ENCODE data around the gene SLC47A2. TPM values are rescaled to one million over a fixed set of nuclear protein-coding genes. Genes with fewer than 3 reads are reported as not detected.

Gene SLC47A2
- total and polyA plus RNA-seq, 8 donors, result 0.78 TPM; not detected in 7

DNA sequence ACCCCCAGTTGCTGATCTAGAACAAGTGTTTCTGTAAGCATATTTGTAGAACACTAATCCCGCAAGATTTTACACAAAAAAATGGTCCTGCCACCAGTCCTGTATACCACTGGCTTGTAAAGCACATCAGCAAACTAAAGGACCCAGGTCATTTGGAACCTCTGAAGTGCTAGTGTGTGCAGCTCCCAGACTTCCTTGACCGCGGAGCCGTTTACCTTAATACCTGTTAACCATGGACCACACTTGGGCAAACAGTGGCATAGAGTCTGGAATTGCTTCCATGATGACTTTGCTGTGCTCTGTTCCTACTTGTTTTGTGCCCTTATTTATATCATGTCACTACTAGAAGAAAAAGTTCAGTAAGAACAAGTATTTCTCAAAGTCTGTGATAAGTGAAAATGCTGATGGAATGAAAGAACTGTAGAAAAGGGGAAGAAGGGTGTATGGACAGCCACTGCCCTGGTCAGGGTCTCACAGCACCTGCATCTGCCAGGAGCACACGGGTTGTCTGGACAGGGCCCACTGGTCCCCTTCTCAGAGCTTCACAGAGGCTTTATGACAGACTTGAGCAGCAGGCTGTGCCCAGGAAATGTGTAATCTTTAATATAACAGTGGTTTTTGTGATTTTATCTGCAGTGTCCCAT, 38.5 kb downstream of the SLC47A2 start:
- intact Hi-C loops (cut with DNase I; ENCODE audit: low total_unique reads), result no loop called here
- no peak overlapping the region for H3K4me3 ChIP-seq
- no peak overlapping the region for H3K27ac ChIP-seq
- peaks cover 0 to 66% (median 50%) of the 10 kb centered on the region in 4 donors for H3K36me3 ChIP-seq
- 94 to 97% (median 96%) methylated on average over 5 of the region's 5 CpGs for WGBS, 5 donors
- no peaks in the 10 kb centered on the region for H3K27me3 ChIP-seq
- DNase-seq, result no peak
- H3K9me3 ChIP-seq, result no peaks in the 10 kb centered on the region
- peaks cover 0 to 24% (median 13%) of the 10 kb centered on the region in 4 donors for H3K4me1 ChIP-seq
- TF ChIP-seq EP300 (IDR thresholded peaks at IDR 0.05), result no peak

DNA sequence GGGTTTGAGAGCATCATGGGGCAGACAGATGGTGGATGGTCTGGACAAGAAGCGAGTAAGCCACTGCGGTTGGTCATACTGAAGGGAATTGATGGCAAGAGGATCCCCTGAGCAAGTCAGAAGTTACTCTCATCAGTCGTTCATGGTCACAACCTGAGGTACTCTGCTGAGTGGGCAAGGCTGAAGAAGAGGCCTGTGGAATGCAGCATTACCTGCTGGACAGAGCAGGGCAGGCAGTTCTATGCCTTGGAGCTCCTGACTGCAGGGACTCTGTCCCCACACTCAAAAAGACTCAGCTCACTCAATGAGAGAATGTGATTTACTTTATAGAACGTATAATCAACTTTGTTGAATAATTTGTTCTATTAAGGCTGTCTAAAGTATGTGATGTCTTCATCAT, 39.5 kb downstream of the SLC47A2 start:
- TF ChIP-seq, protein P1, sequence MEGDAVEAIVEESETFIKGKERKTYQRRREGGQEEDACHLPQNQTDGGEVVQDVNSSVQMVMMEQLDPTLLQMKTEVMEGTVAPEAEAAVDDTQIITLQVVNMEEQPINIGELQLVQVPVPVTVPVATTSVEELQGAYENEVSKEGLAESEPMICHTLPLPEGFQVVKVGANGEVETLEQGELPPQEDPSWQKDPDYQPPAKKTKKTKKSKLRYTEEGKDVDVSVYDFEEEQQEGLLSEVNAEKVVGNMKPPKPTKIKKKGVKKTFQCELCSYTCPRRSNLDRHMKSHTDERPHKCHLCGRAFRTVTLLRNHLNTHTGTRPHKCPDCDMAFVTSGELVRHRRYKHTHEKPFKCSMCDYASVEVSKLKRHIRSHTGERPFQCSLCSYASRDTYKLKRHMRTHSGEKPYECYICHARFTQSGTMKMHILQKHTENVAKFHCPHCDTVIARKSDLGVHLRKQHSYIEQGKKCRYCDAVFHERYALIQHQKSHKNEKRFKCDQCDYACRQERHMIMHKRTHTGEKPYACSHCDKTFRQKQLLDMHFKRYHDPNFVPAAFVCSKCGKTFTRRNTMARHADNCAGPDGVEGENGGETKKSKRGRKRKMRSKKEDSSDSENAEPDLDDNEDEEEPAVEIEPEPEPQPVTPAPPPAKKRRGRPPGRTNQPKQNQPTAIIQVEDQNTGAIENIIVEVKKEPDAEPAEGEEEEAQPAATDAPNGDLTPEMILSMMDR (IDR thresholded peaks at IDR 0.05), result no peak
- no peak for TF ChIP-seq POLR2A (IDR thresholded peaks at IDR 0.05)
- TF ChIP-seq POLR2AphosphoS5 (IDR thresholded peaks at IDR 0.05), result no peak
- no peak for TF ChIP-seq EP300 (IDR thresholded peaks at IDR 0.05)
- peaks cover 0 to 70% (median 55%) of the 10 kb centered on the region in 4 donors for H3K36me3 ChIP-seq
- H3K4me1 ChIP-seq, result peaks cover 2 to 33% (median 22%) of the 10 kb centered on the region in 4 donors
- WGBS, 5 donors, result 86 to 95% (median 92%) methylated on average over 4 of the region's 4 CpGs
- H3K4me3 ChIP-seq, result no peak overlapping the region
- no peaks in the 10 kb centered on the region for H3K27me3 ChIP-seq
- H3K27ac ChIP-seq, result no peak overlapping the region
- intact Hi-C loops (cut with DNase I; ENCODE audit: low total_unique reads), result no loop called here
- DNase-seq, result no peak
- no peaks in the 10 kb centered on the region for H3K9me3 ChIP-seq

DNA sequence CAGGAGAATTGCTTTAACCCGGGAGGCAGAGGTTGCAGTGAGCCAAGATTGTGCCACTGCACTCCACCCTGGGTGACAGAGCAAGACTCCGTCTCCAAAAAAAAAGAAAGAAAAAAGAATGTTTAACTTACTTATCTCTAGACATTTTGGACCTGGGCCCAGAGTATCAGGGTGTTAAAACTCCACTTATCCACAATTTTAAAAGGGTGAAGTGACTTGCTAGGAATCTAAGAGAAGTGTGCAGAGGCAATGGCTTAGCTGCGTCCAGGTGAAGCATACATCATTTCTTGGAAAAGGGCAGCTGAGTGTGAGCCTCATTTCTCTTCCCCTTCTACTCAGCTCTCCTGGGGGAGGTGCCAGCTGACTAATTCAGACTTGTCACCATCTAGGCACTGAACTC, 42.8 kb downstream of the SLC47A2 start:
- intact Hi-C loops (cut with DNase I; ENCODE audit: low total_unique reads), result no loop called here
- Histone ChIP-seq H3K36me3 (peaks cover 3 to 85% (median 77%) of the 10 kb centered on the region in 4 donors), H3K4me1 (peaks cover 9 to 48% (median 32%) of the 10 kb centered on the region in 4 donors), H3K9me3 (no peaks in the 10 kb centered on the region), H3K4me3 (no peak overlapping the region), H3K27ac (peak overlapping the region in 2 of 5 donors; percentile 57 to 76), H3K27me3 (no peaks in the 10 kb centered on the region)
- no peak for TF ChIP-seq POLR2A (IDR thresholded peaks at IDR 0.05)
- peak in 1 of 3 donors; percentile 26 for TF ChIP-seq POLR2AphosphoS5 (IDR thresholded peaks at IDR 0.05)
- 52 to 72% (median 55%) methylated on average over 3 of the region's 3 CpGs for WGBS, 5 donors
- peak; percentile 36 to 46 for DNase-seq

DNA sequence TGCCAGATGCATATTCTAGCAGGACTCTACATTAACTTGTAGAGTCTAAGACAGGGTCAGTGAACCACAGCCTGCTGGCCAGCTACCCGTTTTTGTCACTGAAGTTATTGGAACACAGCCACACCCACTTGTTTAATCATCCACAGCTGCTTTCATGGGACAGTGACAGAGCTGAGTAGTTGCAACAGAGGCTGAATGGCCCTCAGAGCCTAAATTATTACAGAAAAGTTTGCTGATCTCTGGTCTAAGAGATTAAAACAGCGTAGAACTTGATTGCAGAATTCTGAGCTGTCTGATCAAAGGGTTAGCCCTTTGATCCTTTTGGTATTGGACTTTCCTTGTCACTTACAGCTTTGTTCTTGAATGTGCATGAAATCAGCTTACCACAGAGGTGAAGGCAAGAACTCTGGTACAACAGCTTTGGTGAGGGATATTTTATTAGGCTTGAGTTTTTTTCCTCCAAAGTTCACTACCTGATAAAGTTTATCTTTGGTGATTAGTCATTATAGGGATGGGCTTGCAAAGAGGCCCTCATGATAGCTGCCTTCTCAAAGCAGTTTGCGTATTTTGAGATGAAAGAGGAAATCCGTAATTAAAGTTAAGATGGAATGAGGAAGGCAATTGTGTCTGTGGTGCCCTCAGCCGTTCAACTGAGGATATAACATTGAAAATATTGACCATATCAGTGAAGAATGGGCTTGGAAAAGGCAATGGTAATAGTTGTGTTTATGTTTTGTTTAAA, 44.2 kb downstream of the SLC47A2 start:
- no peaks in the 10 kb centered on the region for H3K27me3 ChIP-seq
- 21 to 55% (median 35%) methylated on average over 5 of the region's 5 CpGs for WGBS, 5 donors
- H3K36me3 ChIP-seq, result peaks cover 3 to 84% (median 69%) of the 10 kb centered on the region in 4 donors
- H3K9me3 ChIP-seq, result no peaks in the 10 kb centered on the region
- peak; percentile 53 to 62 for DNase-seq
- peak overlapping the region; percentile 22 to 76 (median 60) for H3K27ac ChIP-seq
- intact Hi-C loops (cut with DNase I; ENCODE audit: low total_unique reads), result no loop called here
- no peak overlapping the region for H3K4me3 ChIP-seq
- H3K4me1 ChIP-seq, result peaks cover 9 to 48% (median 32%) of the 10 kb centered on the region in 4 donors
- peak in 1 of 3 donors; percentile 19 for TF ChIP-seq POLR2AphosphoS5 (IDR thresholded peaks at IDR 0.05)
- TF ChIP-seq, protein P1 (IDR thresholded peaks at IDR 0.05), result no peak

DNA sequence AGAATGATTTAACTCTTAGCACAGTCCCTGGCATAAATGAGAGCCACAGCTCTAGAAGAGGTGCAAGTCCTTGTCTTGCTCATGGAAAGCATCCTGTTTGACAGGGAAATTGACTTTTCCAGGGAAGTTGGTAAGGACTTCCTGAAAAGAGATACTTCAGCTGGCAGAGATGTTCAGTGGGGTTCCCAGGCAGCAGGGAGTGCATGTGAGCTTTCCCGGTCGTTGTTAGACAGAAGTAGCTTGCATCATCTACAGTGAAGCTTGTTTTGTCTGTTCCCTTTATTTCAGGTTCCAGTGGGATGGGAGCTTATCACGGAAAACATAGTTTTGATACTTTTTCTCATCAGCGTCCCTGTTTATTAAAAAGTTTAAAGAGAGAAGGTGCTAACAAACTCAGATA, 45.0 kb downstream of the SLC47A2 start:
- TF ChIP-seq, protein P1 (IDR thresholded peaks at IDR 0.05), result no peak
- TF ChIP-seq POLR2A (IDR thresholded peaks at IDR 0.05), result no peak
- H3K4me1 ChIP-seq, result peaks cover 9 to 48% (median 32%) of the 10 kb centered on the region in 4 donors
- 61 to 85% (median 65%) methylated on average over 4 of the region's 4 CpGs for WGBS, 5 donors
- no peaks in the 10 kb centered on the region for H3K9me3 ChIP-seq
- intact Hi-C loops (cut with DNase I; ENCODE audit: low total_unique reads), result no loop called here
- peaks cover 3 to 81% (median 68%) of the 10 kb centered on the region in 4 donors for H3K36me3 ChIP-seq
- DNase-seq, result no peak
- H3K27me3 ChIP-seq, result no peaks in the 10 kb centered on the region
- H3K4me3 ChIP-seq, result no peak overlapping the region
- H3K27ac ChIP-seq, result peak overlapping the region in 3 of 5 donors; percentile 57 to 76 (median 60)

All from stomach (tissue), 9 donors.